ENCODE measurements around the gene FAM124A.

Gene FAM124A

DNA sequence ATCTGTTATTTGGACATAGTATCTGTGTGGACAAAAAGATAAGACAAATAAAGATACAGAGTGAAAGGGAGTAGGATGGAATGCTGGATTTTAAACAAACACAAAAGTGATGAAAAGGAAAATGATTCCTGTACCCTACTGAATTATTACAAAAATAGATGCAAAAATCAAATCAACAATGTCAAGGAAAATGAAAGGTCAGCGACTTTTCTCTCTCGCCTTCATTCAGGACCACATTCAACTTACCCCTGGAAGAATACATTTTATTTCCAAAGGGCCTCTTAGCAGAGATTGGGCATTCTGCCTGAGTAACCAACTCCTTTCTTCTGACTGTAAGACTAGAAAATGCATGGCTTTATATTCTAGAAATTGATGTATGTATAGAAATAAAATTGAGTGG, 28.8 kb upstream of the FAM124A start:
- H3K36me3 ChIP-seq (ENCODE audit: control insufficient read depth, insufficient read depth, low read length, severe bottlenecking): no peaks in the 10 kb centered on the region
- H3K4me1 ChIP-seq (ENCODE audit: control insufficient read depth, insufficient read depth, low read length): no peaks in the 10 kb centered on the region
- H3K9ac ChIP-seq (ENCODE audit: low read length): no peak overlapping the region
- no peaks in the 10 kb centered on the region for H3K9me3 ChIP-seq (ENCODE audit: control insufficient read depth, low read length)
- no peaks in the 10 kb centered on the region for H3K27me3 ChIP-seq (replicated peaks; ENCODE audit: control insufficient read depth, insufficient read depth, low read length)
- H3K4me3 ChIP-seq (ENCODE audit: low read length): no peak overlapping the region
- DNase-seq (ENCODE audit: low read depth): no peak

DNA sequence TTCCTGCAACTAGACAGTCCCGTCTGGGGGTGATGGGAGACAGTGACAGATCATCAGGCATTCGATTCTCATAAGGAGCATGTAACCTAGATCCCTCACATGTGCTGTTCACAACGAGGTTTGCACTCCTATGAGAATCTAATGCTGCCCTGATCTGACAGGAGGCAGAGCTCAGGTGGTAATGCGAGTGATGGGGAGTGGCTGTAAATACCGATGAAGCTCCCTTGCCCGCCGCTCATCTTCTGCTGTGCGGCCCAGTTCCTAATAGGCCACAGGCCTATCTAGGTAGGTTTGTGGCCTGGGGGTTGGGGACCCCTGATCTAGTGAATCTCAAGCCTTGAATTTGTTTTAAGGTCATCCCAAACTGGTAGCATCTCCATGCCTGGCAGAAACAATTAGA, 27.3 kb upstream of the FAM124A start:
- Histone ChIP-seq H3K4me3 (ENCODE audit: low read length) (no peak overlapping the region), H3K36me3 (ENCODE audit: control insufficient read depth, insufficient read depth, low read length, severe bottlenecking) (no peaks in the 10 kb centered on the region), H3K9ac (ENCODE audit: low read length) (no peak overlapping the region), H3K9me3 (ENCODE audit: control insufficient read depth, low read length) (no peaks in the 10 kb centered on the region), H3K4me1 (ENCODE audit: control insufficient read depth, insufficient read depth, low read length) (no peaks in the 10 kb centered on the region), H3K27me3 (replicated peaks; ENCODE audit: control insufficient read depth, insufficient read depth, low read length) (no peaks in the 10 kb centered on the region)
- no peak for DNase-seq (ENCODE audit: low read depth)

DNA sequence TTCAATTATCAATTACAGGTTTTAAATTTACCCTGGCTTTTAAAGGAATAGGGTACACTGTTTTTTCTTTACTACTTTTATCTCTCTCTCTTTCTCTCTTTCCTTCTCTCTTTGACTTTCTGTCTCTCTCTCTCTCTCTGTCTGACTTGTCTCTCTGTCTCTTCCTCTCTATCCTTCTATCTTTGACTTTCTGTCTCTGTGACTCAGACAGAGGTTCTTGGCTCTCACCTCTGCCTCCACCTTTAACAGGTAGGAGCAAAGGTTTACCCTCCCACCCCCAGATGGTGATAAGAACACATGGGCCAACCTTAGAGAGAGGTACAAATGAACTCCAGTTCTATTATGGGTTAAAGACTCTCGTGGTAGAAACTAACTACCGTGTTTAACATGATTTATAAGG, 20.3 kb upstream of the FAM124A start:
- DNase-seq (ENCODE audit: low read depth): no peak

DNA sequence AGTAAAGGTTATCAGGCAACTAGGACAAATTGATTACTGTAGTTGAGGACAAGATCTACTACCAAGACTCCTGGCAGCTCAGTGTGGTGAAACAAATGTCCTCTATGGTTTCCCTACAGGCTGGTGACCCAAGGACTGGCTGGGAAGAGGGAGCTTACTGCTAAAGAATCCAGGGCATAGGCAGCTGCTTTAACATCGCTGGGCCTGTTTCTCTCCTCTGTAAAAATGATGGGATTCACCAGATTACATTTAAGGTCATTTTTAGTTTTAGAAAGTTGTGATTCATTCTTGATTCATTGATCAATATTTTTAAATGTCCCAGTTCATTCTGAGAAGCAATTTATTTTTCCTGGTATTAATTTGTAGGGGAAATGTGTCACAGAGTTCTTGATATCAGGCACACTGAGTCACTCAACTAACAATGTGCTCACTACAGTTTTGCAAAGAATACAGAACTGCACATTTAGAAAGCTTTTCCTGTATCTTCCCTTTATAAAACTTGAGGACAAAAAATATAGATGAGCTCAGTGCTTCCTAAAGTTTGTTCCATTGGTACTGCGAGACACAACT, 19.6 kb upstream of the FAM124A start:
- Histone ChIP-seq H3K36me3 (ENCODE audit: control insufficient read depth, insufficient read depth, low read length, severe bottlenecking) (no peaks in the 10 kb centered on the region), H3K4me1 (ENCODE audit: control insufficient read depth, insufficient read depth, low read length) (peaks cover 6% of the 10 kb centered on the region), H3K27me3 (replicated peaks; ENCODE audit: control insufficient read depth, insufficient read depth, low read length) (no peaks in the 10 kb centered on the region), H3K9me3 (ENCODE audit: control insufficient read depth, low read length) (no peaks in the 10 kb centered on the region), H3K4me3 (ENCODE audit: low read length) (no peak overlapping the region), H3K9ac (ENCODE audit: low read length) (no peak overlapping the region)
- DNase-seq (ENCODE audit: low read depth): no peak

More for the DNA sequence above, 20.3 kb upstream of the FAM124A start:
- H3K4me1 ChIP-seq (ENCODE audit: control insufficient read depth, insufficient read depth, low read length): peaks cover 6% of the 10 kb centered on the region
- no peak overlapping the region for H3K4me3 ChIP-seq (ENCODE audit: low read length)
- no peaks in the 10 kb centered on the region for H3K9me3 ChIP-seq (ENCODE audit: control insufficient read depth, low read length)
- H3K27me3 ChIP-seq (replicated peaks; ENCODE audit: control insufficient read depth, insufficient read depth, low read length): no peaks in the 10 kb centered on the region
- H3K36me3 ChIP-seq (ENCODE audit: control insufficient read depth, insufficient read depth, low read length, severe bottlenecking): no peaks in the 10 kb centered on the region
- H3K9ac ChIP-seq (ENCODE audit: low read length): no peak overlapping the region

DNA sequence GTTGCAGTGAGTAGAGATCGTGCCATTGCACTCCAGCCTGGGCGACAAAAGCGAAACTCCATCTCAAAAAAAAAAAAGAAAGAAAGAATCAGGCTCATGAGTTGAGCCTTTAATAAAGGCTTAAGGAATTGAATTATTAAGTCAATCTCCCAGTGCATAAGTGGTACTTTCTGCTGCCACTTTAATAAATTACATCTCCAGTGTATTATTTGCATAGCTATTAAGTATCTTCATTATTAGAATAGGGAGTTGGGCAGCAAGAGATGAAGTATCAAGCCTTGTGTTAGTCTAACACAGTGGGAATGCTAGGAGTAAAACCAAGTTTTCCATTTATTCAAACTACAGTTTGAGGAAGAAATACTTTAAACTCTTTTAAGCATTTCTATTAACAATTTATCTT, 15.6 kb upstream of the FAM124A start:
- no peak for DNase-seq (ENCODE audit: low read depth)

DNA sequence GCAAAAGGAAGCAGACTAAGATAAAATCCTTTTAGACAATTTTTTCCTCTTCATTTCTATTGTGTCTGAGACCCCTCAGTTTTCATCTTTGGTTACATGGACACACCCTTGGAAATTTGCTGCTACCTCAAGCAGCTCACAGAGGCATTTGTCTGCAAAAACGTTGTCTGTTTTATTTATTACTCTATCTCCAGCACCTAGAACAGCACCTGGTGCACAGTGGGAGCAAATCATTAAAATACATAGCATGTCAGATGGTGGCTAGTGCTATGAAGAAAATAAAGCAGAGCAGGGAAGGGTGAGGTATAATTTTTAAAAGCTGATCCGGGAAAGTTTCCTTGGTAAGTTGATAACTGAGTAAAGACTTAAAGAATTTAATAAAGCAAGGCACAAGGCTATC, 14.3 kb upstream of the FAM124A start:
- H3K27me3 ChIP-seq (replicated peaks; ENCODE audit: control insufficient read depth, insufficient read depth, low read length): peaks cover 36% of the 10 kb centered on the region
- H3K4me1 ChIP-seq (ENCODE audit: control insufficient read depth, insufficient read depth, low read length): no peaks in the 10 kb centered on the region

More for the DNA sequence above, 15.6 kb upstream of the FAM124A start:
- no peaks in the 10 kb centered on the region for H3K36me3 ChIP-seq (ENCODE audit: control insufficient read depth, insufficient read depth, low read length, severe bottlenecking)
- H3K4me3 ChIP-seq (ENCODE audit: low read length): no peak overlapping the region
- H3K9me3 ChIP-seq (ENCODE audit: control insufficient read depth, low read length): no peaks in the 10 kb centered on the region
- H3K9ac ChIP-seq (ENCODE audit: low read length): no peak overlapping the region
- H3K27me3 ChIP-seq (replicated peaks; ENCODE audit: control insufficient read depth, insufficient read depth, low read length): peaks cover 32% of the 10 kb centered on the region
- peaks cover 6% of the 10 kb centered on the region for H3K4me1 ChIP-seq (ENCODE audit: control insufficient read depth, insufficient read depth, low read length)

DNA sequence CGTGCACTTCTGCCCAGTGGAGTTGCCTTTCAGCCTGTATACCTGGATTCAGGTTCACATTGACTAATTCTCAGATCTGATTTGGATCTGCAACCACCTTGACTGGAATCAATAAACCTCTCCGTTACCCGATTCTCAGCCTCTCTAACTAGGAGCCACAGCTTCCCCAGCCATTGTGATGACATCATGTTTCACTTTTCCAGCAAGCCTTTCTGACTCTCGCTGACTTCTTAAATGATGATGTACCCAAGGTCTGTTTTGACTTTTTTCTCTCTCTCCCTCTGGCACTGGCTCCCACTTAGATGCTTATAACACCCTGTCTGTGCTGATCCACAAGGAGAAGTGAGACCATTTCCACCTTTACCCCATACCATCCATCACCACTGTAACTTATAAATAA, 13.5 kb upstream of the FAM124A start:
- Histone ChIP-seq H3K9me3 (ENCODE audit: control insufficient read depth, low read length) (no peaks in the 10 kb centered on the region), H3K27me3 (replicated peaks; ENCODE audit: control insufficient read depth, insufficient read depth, low read length) (peaks cover 36% of the 10 kb centered on the region), H3K4me3 (ENCODE audit: low read length) (no peak overlapping the region), H3K36me3 (ENCODE audit: control insufficient read depth, insufficient read depth, low read length, severe bottlenecking) (no peaks in the 10 kb centered on the region), H3K4me1 (ENCODE audit: control insufficient read depth, insufficient read depth, low read length) (no peaks in the 10 kb centered on the region), H3K9ac (ENCODE audit: low read length) (no peak overlapping the region)
- no peak for DNase-seq (ENCODE audit: low read depth)

More for the DNA sequence above, 14.3 kb upstream of the FAM124A start:
- DNase-seq (ENCODE audit: low read depth): no peak
- no peaks in the 10 kb centered on the region for H3K9me3 ChIP-seq (ENCODE audit: control insufficient read depth, low read length)
- no peak overlapping the region for H3K9ac ChIP-seq (ENCODE audit: low read length)
- no peaks in the 10 kb centered on the region for H3K36me3 ChIP-seq (ENCODE audit: control insufficient read depth, insufficient read depth, low read length, severe bottlenecking)
- no peak overlapping the region for H3K4me3 ChIP-seq (ENCODE audit: low read length)

DNA sequence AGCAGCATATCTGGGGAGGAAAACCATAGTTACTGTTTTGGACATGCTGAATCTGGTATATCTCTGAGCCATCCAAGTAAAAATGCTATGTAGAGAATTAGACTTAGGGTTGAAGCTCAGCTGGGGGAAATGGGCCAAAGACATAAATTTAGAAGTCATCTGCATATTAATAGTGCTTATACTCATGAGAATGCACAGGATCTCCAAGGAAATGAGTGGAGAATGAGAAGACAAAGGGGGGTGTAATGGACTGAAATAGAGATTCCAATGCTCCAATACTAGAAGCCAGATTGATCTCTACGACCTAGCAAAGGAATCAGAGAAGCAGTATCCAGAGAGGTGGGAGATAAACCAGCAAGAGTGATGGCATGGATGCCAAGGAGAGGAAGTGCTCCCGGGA, 10.3 kb upstream of the FAM124A start:
- Histone ChIP-seq H3K36me3 (ENCODE audit: control insufficient read depth, insufficient read depth, low read length, severe bottlenecking) (no peaks in the 10 kb centered on the region), H3K9me3 (ENCODE audit: control insufficient read depth, low read length) (no peaks in the 10 kb centered on the region), H3K4me1 (ENCODE audit: control insufficient read depth, insufficient read depth, low read length) (no peaks in the 10 kb centered on the region), H3K9ac (ENCODE audit: low read length) (no peak overlapping the region), H3K4me3 (ENCODE audit: low read length) (no peak overlapping the region), H3K27me3 (replicated peaks; ENCODE audit: control insufficient read depth, insufficient read depth, low read length) (peaks cover 36% of the 10 kb centered on the region)
- no peak for DNase-seq (ENCODE audit: low read depth)

DNA sequence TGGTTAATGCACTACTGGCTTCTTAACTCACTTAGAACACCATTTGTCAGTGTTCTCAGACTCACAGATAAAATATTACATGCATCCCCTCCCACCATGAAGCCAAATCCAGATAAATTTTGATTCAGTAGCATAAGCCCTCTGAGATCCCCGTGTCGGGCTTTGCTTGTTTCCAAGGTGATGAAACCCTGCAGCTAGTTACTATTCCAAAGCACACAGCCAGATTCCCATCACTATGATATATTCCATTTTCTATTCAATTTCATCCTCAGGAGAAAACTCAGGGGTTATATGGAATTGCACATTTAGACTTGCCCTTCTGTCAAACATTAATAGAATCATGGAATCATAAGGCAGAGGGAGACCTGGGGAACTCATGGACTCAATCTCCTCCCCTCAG, 9.4 kb upstream of the FAM124A start:
- Histone ChIP-seq H3K4me1 (ENCODE audit: control insufficient read depth, insufficient read depth, low read length) (no peaks in the 10 kb centered on the region), H3K27me3 (replicated peaks; ENCODE audit: control insufficient read depth, insufficient read depth, low read length) (peaks cover 36% of the 10 kb centered on the region), H3K4me3 (ENCODE audit: low read length) (no peak overlapping the region), H3K36me3 (ENCODE audit: control insufficient read depth, insufficient read depth, low read length, severe bottlenecking) (no peaks in the 10 kb centered on the region), H3K9ac (ENCODE audit: low read length) (no peak overlapping the region), H3K9me3 (ENCODE audit: control insufficient read depth, low read length) (no peaks in the 10 kb centered on the region)
- no peak for DNase-seq (ENCODE audit: low read depth)

DNA sequence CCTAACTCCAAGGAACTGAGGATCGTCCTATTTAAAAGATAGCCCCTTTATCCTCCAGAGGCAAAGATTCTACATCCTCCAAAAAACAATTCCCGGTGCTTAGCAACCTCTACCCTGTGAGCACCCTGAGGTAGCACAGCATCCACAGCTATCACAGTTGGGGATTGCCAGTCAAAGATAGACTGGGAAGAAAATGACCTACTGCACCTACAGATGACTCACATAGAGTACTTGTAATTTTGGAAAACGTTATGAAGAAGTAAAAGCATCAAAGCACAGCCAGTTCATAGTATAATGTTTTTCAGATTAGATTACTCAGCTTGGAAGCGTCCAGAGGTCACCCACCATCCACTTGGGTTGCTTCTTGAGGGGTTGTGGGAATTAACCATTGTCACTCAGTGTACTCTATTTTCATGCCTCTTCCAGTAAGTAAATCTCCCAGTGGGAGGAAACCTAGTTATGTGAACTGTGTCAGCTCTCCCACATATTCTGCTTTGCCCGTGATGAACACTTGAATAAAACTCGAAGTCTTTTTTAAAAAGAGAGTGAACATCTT, 8.9 kb upstream of the FAM124A start:
- Histone ChIP-seq H3K4me1 (ENCODE audit: control insufficient read depth, insufficient read depth, low read length) (no peaks in the 10 kb centered on the region), H3K9ac (ENCODE audit: low read length) (no peak overlapping the region), H3K4me3 (ENCODE audit: low read length) (no peak overlapping the region), H3K27me3 (replicated peaks; ENCODE audit: control insufficient read depth, insufficient read depth, low read length) (peaks cover 31% of the 10 kb centered on the region), H3K36me3 (ENCODE audit: control insufficient read depth, insufficient read depth, low read length, severe bottlenecking) (no peaks in the 10 kb centered on the region), H3K9me3 (ENCODE audit: control insufficient read depth, low read length) (no peaks in the 10 kb centered on the region)
- no peak for DNase-seq (ENCODE audit: low read depth)

DNA sequence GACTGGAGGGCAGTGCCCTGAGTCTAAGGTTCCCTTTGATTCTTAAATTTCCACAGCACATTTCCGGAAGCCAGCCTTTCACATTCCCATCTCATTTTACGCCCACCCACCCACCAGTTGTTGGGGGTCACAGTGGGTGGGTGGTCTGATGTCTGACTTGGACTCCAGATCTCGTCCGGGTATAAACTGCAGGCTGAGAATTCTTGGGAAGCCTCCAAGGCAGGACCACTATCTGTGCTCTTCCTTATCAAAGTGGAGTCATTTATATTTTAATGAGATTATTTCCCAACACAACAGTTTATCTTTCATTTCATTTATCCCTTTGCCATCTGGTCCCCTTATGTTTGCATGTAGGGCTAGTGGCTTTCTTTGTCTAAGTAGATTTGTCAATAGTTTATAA, 3.6 kb upstream of the FAM124A start:
- no peak overlapping the region for H3K4me3 ChIP-seq (ENCODE audit: low read length)
- H3K9me3 ChIP-seq (ENCODE audit: control insufficient read depth, low read length): no peaks in the 10 kb centered on the region
- DNase-seq (ENCODE audit: low read depth): no peak
- no peaks in the 10 kb centered on the region for H3K36me3 ChIP-seq (ENCODE audit: control insufficient read depth, insufficient read depth, low read length, severe bottlenecking)
- H3K4me1 ChIP-seq (ENCODE audit: control insufficient read depth, insufficient read depth, low read length): peaks cover 6% of the 10 kb centered on the region
- H3K27me3 ChIP-seq (replicated peaks; ENCODE audit: control insufficient read depth, insufficient read depth, low read length): no peaks in the 10 kb centered on the region
- H3K9ac ChIP-seq (ENCODE audit: low read length): no peak overlapping the region

DNA sequence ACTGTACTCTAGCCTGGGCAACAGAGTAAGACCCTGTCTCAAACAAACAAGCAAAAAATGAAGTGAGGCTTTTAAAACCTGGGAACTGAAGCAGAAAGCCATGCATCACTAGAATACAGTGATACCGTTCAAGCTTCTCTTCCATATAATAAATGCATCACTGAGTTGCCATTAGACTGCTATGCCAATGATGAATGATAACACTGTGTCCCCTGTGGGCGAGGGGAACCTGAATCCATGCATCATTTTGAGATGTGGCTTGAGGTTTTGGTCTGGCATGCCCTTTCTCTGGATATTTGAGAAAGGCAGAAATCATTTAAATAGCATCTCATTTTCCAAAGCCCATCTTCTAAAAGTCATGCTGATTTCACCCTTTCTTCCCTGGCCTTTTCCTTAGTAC, 1.5 kb upstream of the FAM124A start:
- Histone ChIP-seq H3K9ac (ENCODE audit: low read length) (no peak overlapping the region), H3K27me3 (replicated peaks; ENCODE audit: control insufficient read depth, insufficient read depth, low read length) (no peaks in the 10 kb centered on the region), H3K9me3 (ENCODE audit: control insufficient read depth, low read length) (no peaks in the 10 kb centered on the region), H3K4me1 (ENCODE audit: control insufficient read depth, insufficient read depth, low read length) (peaks cover 15% of the 10 kb centered on the region), H3K4me3 (ENCODE audit: low read length) (no peak overlapping the region), H3K36me3 (ENCODE audit: control insufficient read depth, insufficient read depth, low read length, severe bottlenecking) (no peaks in the 10 kb centered on the region)
- DNase-seq (ENCODE audit: low read depth): no peak

All from adipocyte (in vitro differentiated cells).